GM23338 (cell line): ENCODE results near the gene ELOB.

Experiments
- EZH2 ChIP-seq: fragments of 200-600 bp; sonication (generic); IDR thresholded peaks from one replicate; pipeline ENCODE4 v1.8.0; 2017; ENCODE audit warnings: antibody characterized with exemption, mild to moderate bottlenecking, low read depth; ENCODE audit not compliant: unreplicated experiment
- EZH2phosphoT487 ChIP-seq: fragments of 200-600 bp; sonication (generic); IDR thresholded peaks from one replicate; pipeline ENCODE4 v1.8.1; 2018; ENCODE audit warnings: antibody characterized with exemption; ENCODE audit not compliant: unreplicated experiment
- POLR2AphosphoS5 ChIP-seq: IDR thresholded peaks from 2 replicates; pipeline ENCODE4 v1.6.1; 2016; ENCODE audit warnings: antibody characterized with exemption, low read depth
- TF ChIP-seq, protein P1 (sequence below), 2 experiments: fragments of 200-600 bp in 1 of 2; sonication (generic) in 1 of 2; conservative IDR thresholded peaks; 2 replicates each; pipeline versions ENCODE4 v1.5.1 to v1.6.1; 2016 to 2017; ENCODE audit warnings: antibody characterized with exemption in 2 of 2, low read depth in 2 of 2, mild to moderate bottlenecking in 2 of 2, moderate library complexity in 1 of 2
- TF ChIP-seq, protein P2 (sequence below): IDR thresholded peaks from 2 replicates; pipeline ENCODE4 v1.6.1; 2016; ENCODE audit warnings: antibody characterized with exemption
- TF ChIP-seq, protein P3 (sequence below): IDR thresholded peaks from one replicate; pipeline ENCODE4 v1.6.1; 2018; ENCODE audit warnings: antibody characterized with exemption; ENCODE audit not compliant: unreplicated experiment

DNA sequence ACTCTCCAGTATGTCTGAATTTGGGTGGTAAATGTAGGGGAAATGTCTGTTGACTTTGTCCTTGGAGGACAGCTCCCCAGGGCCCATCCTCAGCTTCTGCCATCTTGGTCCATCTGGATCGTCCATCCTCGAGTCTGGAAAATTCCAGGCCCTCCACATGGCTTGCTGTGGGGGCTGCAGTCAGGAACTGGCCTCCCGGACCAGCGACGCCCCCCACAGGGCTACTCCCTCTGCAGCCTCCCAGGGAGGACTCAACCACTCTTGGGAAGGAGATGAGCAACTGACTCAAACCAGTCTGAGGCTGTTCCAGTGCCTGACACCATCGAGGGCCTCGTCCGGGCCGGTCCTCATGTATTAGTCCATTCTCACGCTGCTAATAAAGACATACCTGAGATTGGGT is 47.5 kb upstream of the ELOB start:
- TF ChIP-seq, protein P1, sequence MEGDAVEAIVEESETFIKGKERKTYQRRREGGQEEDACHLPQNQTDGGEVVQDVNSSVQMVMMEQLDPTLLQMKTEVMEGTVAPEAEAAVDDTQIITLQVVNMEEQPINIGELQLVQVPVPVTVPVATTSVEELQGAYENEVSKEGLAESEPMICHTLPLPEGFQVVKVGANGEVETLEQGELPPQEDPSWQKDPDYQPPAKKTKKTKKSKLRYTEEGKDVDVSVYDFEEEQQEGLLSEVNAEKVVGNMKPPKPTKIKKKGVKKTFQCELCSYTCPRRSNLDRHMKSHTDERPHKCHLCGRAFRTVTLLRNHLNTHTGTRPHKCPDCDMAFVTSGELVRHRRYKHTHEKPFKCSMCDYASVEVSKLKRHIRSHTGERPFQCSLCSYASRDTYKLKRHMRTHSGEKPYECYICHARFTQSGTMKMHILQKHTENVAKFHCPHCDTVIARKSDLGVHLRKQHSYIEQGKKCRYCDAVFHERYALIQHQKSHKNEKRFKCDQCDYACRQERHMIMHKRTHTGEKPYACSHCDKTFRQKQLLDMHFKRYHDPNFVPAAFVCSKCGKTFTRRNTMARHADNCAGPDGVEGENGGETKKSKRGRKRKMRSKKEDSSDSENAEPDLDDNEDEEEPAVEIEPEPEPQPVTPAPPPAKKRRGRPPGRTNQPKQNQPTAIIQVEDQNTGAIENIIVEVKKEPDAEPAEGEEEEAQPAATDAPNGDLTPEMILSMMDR (conservative IDR thresholded peaks at IDR 0.05; ENCODE audit: low read depth in 2 of 2), result no peak
- TF ChIP-seq EZH2, result no peak
- TF ChIP-seq, protein P2, sequence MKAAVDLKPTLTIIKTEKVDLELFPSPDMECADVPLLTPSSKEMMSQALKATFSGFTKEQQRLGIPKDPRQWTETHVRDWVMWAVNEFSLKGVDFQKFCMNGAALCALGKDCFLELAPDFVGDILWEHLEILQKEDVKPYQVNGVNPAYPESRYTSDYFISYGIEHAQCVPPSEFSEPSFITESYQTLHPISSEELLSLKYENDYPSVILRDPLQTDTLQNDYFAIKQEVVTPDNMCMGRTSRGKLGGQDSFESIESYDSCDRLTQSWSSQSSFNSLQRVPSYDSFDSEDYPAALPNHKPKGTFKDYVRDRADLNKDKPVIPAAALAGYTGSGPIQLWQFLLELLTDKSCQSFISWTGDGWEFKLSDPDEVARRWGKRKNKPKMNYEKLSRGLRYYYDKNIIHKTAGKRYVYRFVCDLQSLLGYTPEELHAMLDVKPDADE, result no peak
- no peak for TF ChIP-seq POLR2AphosphoS5
- TF ChIP-seq EZH2phosphoT487, result no peak
- TF ChIP-seq, protein P3, sequence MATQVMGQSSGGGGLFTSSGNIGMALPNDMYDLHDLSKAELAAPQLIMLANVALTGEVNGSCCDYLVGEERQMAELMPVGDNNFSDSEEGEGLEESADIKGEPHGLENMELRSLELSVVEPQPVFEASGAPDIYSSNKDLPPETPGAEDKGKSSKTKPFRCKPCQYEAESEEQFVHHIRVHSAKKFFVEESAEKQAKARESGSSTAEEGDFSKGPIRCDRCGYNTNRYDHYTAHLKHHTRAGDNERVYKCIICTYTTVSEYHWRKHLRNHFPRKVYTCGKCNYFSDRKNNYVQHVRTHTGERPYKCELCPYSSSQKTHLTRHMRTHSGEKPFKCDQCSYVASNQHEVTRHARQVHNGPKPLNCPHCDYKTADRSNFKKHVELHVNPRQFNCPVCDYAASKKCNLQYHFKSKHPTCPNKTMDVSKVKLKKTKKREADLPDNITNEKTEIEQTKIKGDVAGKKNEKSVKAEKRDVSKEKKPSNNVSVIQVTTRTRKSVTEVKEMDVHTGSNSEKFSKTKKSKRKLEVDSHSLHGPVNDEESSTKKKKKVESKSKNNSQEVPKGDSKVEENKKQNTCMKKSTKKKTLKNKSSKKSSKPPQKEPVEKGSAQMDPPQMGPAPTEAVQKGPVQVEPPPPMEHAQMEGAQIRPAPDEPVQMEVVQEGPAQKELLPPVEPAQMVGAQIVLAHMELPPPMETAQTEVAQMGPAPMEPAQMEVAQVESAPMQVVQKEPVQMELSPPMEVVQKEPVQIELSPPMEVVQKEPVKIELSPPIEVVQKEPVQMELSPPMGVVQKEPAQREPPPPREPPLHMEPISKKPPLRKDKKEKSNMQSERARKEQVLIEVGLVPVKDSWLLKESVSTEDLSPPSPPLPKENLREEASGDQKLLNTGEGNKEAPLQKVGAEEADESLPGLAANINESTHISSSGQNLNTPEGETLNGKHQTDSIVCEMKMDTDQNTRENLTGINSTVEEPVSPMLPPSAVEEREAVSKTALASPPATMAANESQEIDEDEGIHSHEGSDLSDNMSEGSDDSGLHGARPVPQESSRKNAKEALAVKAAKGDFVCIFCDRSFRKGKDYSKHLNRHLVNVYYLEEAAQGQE, result no peak
